Midbrain (tissue), 1 donor: Measurements from ENCODE around the gene HMGN4.
A peak's percentile ranks its signal among the peaks of the same experiment; 100 is the strongest.
"Not testable (repeated sequence)": the region's sequence is repeated elsewhere in the genome, so short reads cannot be mapped to it uniquely, and the experiment has no call there.

Source experiments
- DNase-seq: peaks from one replicate; lab custom pipeline; 2025; lab: John Stamatoyannopoulos, UW

HMGN4 gene

DNA sequence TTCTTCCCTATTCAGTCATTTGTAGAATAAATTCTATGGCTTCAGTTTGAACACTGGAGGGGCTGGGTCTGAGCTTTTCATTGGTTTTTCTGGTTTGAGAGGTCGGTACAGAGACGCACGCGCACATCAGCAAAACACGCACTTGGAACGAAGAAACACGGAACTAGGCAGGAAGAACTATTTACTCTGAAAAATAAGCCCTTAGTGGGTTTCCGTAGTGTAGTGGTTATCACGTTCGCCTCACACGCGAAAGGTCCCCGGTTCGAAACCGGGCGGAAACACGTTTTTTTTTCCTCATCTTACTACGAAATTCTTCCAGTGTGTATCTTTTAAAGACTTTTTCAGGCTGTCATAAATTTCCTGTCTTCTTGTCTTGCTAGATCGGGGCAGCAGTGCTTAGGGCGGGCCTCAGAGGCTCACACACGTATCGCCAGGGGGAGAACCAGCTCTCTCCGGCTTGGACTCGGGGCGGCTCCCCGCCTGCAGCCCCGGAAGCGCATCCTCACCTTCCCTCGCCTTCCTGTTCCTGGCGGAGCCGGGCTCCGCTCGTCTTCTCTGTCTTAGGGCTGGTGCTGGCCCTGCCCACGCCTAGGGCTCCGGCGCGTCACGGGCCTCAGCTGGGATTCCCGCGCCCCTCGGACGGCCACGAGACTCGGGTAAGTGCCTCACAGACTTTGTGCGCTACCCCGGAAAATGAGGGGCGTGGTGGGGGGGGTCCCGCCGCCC, at the start of gene HMGN4:
Gene HMGN4, plus strand, starts transcription at position 521 of the 726 bp plus-strand sequence. CDS start 6,841 bp downstream, outside the sequence.
- peak; percentile 91 for DNase-seq

DNA sequence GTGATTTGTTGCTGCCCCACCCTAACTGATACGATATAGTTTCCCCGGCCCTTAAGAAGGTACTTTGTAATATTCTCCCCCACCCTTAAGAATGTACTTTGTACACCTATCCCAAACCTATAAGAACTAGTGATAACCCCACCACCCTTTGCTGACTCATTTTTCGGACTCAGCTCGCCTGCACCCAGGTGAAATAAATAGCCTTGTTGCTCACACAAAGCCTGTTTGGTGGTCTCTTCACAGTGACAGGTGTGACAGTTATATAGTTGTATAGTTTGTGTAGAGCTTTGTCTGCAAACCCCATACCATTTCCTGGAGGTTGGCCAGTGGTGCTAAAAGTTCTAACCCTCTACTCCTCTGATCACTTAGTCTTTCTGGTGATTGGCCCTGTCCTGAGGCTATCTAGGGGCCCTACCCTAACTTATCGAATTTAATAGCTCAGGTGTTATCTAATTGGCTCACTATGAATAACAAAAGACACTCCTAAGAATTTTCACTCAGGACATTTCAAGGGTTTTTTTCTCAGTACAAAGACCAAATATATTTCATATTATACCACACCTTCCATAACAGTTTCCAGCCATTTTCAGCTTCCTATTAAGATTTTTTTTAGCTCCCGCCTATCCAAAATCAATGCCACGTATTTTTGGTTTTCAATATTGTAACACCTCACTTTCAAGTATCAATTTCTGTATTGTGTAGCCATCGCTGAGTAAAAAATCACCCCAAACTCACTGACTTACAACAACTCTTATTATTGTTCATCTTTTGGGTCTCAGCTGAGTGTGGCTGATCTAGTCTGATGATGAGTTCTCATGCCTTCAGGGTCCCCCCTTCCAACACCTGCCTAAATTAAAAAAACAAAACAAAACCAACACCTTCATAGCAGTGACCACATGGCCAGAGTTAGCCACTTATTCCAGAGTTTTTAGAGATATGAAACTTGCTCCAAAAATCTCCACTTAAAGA, 47.9 kb upstream of the HMGN4 start:
- DNase-seq, result no peak

DNA sequence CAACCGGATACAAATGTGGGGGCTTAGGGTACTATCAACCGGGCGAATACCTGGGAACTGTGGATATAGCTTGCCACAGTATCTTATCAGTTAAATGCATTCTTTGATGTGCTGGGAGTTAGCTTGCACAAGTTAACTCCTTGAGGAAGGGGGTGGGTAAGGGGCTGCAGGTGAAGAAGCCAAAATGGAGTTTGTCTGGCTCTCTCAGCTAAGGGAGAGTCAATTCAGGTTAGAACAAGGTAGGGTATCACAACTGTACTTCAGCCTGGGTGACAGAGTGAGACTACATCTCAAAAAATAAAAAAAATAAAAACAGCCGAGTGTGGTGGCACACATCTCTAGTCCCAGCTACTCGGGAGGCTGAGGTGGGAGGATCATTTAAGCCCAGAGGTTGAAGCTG, 46.6 kb upstream of the HMGN4 start:
- DNase-seq, result no peak

DNA sequence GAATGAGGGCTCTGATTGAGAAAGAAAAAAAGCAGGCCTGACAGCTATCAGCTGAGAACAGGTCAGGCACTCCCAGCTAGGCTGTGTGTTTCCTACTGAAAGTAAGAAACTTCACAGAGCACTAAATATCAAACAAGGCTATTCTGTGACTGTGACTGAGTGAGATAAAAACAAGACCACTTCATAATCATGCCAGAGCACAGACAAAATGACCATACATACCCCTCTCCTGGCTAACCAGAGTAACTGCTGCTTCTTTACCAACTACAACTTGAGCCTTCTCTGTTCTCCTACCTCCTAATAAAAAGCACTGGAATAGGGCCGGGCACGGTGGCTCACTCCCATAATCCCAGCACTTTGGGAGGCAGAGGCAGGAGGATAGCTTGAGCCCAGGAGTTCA, 44.9 kb upstream of the HMGN4 start:
- DNase-seq, result no peak

DNA sequence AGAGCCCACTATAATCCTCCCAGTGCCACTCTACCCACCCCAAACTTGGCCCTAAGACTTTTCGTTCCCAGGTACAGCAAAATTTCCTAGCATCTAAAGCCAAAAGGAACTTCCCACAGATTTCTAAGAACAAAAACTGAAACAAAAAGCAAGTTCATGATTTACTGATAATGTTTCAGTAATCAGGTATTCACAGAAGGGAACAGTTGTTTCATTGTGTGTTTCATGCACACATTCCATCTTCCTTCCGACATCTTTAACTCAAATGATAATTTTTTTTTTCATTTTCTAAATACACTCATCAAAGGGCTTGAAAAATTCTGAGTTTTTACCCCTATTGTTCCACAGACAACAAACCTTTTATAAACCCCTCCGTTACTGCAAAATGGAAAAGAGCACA, 44.0 kb upstream of the HMGN4 start:
- DNase-seq, result no peak

DNA sequence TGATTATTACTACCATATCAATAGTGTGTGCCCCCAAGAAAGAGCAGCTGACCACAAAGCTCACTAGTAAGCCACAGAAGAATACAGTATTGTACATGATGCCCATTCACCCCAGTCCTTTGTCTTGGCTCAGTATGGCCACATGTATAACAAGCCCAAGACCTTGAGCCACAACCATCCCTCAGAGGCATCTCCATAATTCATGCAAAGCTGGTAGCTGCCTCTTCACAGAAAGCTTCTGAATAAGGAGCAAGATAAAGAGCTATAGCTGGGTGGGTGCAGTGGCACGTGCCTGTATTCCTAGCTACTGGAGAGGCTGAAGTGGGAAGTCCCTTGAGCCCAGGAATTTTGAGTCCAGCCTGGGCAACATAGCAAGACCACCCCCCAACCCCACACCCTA, 42.9 kb upstream of the HMGN4 start:
- no peak for DNase-seq

DNA sequence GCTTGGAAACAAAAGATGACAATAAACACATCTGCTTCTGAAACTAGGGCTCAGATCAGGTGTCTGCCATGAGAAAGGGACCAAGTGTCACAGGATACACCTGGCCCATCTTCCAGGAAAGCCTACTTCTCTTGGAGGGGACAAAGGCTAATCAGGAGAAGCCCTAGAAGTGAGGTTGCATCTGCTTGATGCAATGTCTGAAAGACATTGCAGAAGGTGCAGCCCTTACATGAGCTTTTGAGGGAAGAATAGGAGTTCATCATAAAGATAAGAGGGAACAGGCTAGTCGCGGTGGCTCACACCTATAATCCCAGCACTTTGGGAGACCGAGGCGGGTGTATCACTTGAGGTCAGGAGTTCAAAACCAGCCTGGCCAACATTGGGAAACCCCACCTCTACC, 40.6 kb upstream of the HMGN4 start:
- DNase-seq, result no peak

DNA sequence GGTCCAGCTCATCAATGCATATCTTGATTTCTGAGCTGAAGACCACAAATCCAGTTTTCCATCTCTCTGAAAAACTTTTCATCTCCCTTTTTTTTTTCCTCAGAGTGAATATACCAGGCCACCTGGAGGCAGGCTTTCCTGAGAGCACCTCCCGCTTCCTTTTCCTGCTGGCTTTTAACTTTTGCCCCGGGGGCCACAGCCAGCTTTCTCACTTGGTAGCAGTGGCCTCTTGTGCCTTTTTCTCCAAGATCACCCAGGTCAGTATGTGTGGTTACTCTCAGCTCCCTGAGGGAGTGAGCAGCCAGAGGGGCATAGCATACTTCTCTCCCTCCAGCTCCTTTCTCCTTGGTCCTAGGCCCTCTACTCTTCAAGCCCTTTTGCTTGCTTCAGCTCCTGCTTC, 38.1 kb upstream of the HMGN4 start, which contains the start of gene BTN1A1:
Gene BTN1A1, plus strand, starts transcription at position 202 of the 400 bp plus-strand sequence. CDS start 984 bp downstream, outside the sequence.
- no peak for DNase-seq

DNA sequence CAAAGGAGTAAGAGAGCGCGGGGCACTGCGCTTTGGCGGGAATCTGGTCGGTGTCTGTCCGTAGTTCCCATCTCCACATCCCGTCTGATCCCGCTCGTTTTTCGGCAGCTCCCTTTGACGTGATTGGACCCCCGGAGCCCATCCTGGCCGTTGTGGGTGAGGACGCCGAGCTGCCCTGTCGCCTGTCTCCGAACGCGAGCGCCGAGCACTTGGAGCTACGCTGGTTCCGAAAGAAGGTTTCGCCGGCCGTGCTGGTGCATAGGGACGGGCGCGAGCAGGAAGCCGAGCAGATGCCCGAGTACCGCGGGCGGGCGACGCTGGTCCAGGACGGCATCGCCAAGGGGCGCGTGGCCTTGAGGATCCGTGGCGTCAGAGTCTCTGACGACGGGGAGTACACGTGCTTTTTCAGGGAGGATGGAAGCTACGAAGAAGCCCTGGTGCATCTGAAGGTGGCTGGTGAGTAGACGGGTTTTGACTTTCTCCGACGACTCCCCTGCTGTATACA, 36.6 kb upstream of the HMGN4 start:
- no peak for DNase-seq

DNA sequence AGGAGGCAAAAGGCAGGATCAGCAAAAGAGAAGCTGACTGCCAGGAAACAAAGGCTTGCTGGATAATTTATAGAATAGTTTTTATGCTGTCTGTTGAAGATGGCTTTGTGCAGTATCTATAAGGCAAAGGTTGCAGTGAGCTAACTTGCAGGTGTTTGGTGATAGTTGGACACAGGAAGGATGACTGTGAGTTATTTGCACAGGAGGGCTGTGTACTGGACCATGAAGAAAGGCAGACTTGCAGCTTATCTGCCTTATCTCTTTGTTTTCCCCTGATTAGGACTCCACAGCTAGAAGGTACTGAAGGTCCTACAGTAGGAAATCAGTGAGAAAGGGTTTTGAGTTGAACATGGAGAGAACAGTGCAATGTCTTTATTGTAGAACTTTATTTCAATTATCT, 36.0 kb upstream of the HMGN4 start:
- no peak for DNase-seq

DNA sequence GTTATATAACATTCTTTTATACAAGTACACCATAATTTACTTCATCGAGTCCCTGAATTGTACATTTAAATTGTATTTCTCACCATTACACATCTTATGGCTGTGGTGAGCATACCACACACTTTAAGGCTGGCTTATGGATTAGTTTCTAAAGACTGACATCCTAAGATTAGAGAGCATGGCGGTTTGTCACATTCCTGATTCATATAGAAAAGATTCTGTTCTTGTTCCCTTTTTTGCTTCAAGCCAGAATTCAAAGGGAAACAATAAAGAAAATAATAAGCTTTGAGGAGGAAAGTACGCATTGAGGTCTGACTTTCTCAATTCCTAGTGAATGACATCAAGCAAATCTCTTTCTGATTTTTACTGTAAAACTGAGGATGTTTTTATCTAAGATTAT, 35.5 kb upstream of the HMGN4 start:
- DNase-seq, result no peak

DNA sequence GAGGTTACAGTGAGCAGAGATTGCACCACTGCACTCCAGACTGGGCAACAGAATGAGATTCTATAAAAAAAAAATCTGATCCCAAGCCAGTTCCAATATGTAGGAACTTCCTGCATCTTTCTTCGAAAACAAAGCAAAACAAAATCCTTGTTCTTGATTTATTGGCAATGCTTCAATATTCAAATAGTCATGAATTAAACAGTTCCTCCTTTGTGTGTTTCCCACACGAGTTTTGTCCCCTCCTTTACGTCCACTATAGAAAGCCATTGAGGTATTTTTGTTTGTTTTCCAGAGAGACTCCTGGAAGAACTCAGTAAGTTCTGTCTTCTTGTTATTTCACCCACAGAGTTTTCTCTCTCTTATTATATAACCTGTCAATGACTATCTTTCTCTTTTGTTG, 30.5 kb upstream of the HMGN4 start:
- peak; percentile 9 for DNase-seq

DNA sequence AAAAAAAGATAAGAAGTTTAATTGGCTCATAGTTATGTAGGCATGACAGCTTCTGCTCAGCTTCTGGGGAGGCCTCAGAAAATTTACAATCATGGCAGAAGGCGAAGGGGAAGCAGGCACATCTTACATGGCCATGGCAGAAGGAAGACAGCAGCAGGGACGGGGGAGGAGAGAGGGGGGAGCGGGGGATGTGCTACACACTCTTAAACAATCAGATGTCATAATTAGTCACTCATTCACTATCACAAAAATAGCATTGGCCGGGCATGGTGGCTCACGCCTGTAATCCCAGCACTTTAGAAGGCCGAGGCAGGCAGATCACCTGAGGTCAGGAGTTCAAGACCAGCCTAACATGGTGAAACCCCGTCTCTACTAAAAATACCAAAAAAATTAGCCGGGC, 27.1 kb upstream of the HMGN4 start:
- not testable (repeated sequence) for DNase-seq

DNA sequence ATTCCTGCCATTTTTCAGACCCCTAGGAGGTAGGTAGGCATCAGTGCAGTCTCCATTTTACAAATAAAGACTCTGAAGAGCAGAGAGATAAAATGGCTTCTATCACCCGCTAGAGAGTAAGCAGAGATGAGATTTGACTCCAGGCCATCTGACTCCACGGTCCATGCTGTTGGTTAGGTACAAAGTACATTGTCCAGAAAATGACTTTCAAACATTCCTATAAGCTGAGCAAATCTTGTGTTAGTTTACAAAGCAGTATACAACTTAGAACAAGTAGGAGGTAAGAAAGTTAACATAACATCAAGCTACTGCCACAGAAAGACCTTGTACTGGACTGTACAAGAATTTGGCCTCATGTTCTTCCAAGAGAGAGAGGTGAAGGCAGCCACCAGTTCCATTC, 23.2 kb upstream of the HMGN4 start:
- DNase-seq, result no peak

DNA sequence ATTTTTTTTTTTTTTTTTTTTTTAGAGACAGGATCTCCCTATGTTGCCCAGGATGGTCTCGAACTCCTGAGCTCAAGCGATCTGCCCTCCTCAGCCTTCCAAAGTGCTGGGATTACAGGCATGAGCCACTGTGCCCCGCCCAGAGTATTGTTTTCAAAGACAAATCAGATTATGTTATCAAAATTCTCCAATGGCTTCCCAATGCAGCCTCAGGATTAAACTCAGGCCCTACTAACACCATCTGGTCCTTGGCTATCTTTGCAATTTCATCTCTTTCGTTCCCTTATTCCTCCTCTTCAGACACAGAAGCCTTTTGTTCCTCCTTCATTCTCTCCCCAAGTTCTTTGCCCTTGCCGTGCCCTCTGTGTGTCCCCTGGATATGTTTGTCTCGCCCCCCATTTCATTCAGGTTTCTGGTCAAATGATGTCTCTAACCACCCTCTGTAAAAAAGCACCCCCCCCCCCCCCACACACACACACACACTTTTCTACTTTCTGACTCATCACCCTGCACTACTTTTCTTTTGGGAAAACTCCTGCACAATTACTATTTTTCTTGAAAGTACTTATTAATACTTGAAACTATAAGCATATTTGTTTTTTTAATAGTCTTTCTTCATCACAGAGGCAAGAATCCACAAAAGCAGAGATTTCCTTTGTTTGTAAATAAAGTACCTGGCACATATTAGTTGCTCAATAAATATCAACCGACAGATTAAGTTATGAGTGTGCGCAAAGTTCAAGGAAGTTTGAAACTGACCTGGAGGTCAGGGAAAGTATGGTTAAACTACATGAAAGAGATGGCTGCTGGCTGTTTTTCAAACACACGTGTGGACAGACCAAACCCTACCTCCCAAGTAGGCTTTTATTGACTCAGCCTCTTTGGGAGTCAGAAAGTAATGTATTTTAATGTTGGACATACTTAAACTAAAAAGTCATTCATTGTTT, 21.4 kb upstream of the HMGN4 start:
- no peak for DNase-seq

DNA sequence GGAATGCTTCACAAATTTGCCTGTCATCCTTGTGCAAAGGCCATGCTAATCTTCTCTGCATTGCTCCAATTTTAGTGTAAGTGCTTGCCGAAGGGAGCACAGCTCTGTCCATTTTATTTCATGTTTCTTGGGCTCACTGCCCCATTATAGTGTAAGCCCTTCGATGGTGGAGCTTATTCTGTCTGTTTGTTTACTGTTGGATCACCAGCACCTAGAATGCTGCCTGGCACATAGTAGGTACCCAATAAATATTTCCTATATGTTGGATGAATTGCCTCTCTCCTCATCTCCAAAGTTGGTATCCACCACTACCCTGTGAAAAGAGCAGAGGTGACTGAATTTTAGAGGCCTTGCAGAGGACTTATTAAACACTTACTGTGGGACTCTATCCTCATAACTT, 18.8 kb upstream of the HMGN4 start:
- DNase-seq, result no peak

DNA sequence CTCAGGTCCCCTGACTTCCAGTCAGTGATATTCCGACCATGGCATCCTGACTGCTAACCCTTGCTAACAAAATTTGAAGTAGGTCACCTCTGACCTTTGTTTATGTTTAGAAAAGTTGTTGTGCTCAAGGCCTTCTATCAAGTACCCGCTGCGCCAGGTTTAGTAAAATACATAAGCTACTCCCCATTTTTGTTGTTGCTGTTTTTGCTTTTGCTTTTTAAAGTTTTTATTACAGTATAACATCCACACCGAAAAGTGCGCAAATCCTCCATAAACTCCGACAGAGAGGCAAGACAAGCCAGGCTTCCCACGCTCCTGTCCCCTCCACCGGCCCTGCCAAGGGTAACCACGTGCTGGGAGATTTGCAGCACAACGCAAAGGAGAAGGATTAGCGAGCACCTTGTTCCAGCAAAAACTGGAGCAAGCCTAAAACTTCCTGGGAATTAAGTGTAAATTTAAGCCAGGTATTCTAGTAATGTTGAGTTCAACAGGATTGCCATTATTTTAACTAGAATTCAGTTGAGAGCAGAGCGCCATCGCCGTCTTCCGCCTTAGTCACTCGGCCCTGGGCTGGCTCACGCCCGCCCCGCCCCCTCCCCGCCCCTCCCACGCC, 17.8 kb upstream of the HMGN4 start:
- DNase-seq, result peak; percentile 83

DNA sequence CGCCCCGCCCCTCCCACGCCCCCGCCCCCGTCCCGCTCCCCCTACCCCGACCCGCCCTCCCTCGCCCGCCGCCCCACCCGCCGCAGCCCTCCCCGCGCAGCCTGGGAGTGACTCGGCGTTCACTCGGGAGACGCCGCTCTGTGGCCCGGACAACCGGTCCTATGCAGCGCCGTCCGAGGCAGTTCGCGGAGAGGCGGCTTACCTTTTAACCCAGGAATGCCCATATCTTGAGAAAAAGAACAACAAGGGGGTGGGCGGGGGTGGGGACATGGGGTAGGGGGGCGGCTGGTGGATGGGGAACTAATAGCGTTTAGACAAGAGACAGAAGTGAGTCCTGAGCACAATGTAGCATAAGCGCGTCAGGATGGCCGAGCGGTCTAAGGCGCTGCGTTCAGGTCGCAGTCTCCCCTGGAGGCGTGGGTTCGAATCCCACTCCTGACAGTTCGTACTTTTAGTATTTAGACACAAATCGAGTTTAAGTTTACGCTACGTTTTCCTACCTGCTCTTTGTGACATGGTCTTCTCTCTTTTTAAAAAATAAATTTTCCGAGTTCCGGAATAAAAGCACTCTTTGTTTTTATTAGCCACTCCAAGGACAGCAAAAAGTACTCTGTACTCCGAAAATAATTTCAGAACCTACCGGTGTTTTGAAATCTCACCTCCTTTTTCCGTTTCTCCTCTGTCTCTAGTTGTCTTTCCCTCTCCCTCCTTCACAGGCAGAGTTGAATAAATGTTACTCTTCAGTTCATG, 17.1 kb upstream of the HMGN4 start:
- peak; percentile 93 for DNase-seq

DNA sequence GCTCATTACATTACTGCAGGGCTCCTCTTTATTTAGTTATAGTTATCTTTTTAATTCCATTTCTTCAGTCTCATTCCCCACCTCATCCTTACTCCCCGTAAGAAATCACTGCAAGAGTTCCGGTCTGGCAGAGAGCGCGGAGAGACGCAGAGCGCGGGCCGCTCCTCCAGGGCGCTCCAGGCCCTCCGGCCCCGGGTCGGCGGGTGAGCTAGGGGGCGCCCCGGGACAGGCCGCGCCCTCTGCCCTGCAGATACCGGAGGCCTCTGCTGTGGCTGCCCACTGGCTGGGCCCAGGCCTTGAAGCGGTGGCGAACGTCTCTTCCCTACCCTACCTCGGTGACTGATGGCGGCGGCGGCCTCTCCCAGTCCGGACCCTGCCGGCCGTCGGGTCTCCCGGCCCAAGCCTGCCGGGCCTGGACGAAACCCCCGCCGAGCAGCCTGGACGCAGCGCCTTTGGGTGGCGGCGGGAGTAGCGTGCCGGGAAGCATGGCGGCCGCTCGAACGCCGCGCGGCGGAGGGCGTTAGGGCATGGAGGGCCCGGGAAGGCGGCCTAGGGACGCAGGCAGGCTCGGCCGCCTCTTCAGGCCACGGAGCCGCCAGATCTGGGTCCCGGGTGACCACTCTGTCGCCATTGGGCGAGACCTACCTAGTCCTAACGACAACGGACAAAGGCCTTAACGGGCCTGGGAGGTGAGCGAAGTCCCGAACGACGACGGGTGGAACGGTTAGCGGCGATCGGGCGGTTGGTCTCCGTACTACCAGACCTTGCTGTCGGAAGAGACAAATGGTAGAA, 16.4 kb upstream of the HMGN4 start:
- DNase-seq, result peak; percentile 52
